Esophagus muscularis mucosa (tissue), 3 donors: Measurements from ENCODE around the gene F12.

Source experiments
- CTCF ChIP-seq, 3 experiments: fragments of 200-600 bp in 2 of 3; fragments of 450-650 bp in 1 of 3; sonication (generic) in 2 of 3; IDR thresholded peaks; one replicate each; pipeline ENCODE4 v1.5.1; 2017 to 2019; ENCODE audit warnings: antibody characterized with exemption in 3 of 3, mild to moderate bottlenecking in 2 of 3, moderate library complexity in 1 of 3
- POLR2A ChIP-seq: fragments of 450-650 bp; IDR thresholded peaks from one replicate; pipeline ENCODE4 v1.6.1; 2017; ENCODE audit warnings: antibody characterized with exemption, moderate library complexity, mild to moderate bottlenecking, low read depth

- no peak for TF ChIP-seq CTCF (IDR thresholded peaks at IDR 0.05)
- no peak for TF ChIP-seq POLR2A
Measured at GRCh38 chr5:177443144-177443983, 34.0 kb upstream of the F12 start.
